Epithelial cell of proximal tubule (primary cell): ENCODE results near the gene MYO1F. TPM values are rescaled to one million over a fixed set of nuclear protein-coding genes. Genes with fewer than 3 reads are reported as not detected.

Experiments used
- DNase-seq: peaks from one replicate; pipeline ENCODE4 v3.0.0-alpha.2; 2011; ENCODE audit warnings: low read depth
- H3K4me3 ChIP-seq: 2 replicates; pipeline ENCODE4 v1.5.1; 2011; ENCODE audit warnings: low read depth, mild to moderate bottlenecking, low read length
- CTCF ChIP-seq: conservative IDR thresholded peaks from 2 replicates; pipeline ENCODE4 v1.5.1; 2012; ENCODE audit warnings: low read depth, mild to moderate bottlenecking, low read length
- total RNA-seq: library from RNA; depleted of rRNA; stranded (reverse); fragments of >200 nt; gene quantifications from 2 replicates; pipeline ENCODE4 v1.2.3, GENCODE V29; 2015

The MYO1F gene
- total RNA-seq, 1 donor from 2014 or later = 0.06 TPM

GRCh38 chr19:8610041-8610935, 33.0 kb upstream of the MYO1F start, which contains the start of gene ADAMTS10:
Gene ADAMTS10 (minus strand): TSS chr19:8610715. CDS start chr19:8605710, 5,005 bp downstream.
- TF ChIP-seq CTCF = no peak
- DNase-seq = no peak
- H3K4me3 ChIP-seq = peak within 1 kb of the TSS; percentile 46

- peak overlapping the region; percentile 46 for H3K4me3 ChIP-seq
- DNase-seq = no peak
- TF ChIP-seq CTCF = no peak
Measured at GRCh38 chr19:8609279-8610040, 32.2 kb upstream of the MYO1F start.

- DNase-seq = no peak
- no peak for TF ChIP-seq CTCF
- peak overlapping the region; percentile 46 for H3K4me3 ChIP-seq
Measured at GRCh38 chr19:8608941-8609278, 31.7 kb upstream of the MYO1F start.

GRCh38 chr19:8607386-8607785, 30.1 kb upstream of the MYO1F start:
- DNase-seq = no peak
- H3K4me3 ChIP-seq = no peak overlapping the region

GRCh38 chr19:8605514-8605913, 28.3 kb upstream of the MYO1F start:
- no peak for TF ChIP-seq CTCF
- no peak overlapping the region for H3K4me3 ChIP-seq
- DNase-seq = no peak

More at GRCh38 chr19:8607386-8607785, 30.1 kb upstream of the MYO1F start:
- TF ChIP-seq CTCF = no peak

GRCh38 chr19:8601796-8602195, 24.6 kb upstream of the MYO1F start:
- H3K4me3 ChIP-seq = no peak overlapping the region
- TF ChIP-seq CTCF = no peak
- no peak for DNase-seq
